Inflammatory macrophage (primary cell): Measurements from ENCODE around the gene GAS6.
A peak's percentile ranks its signal among the peaks of the same experiment; 100 is the strongest.

ENCODE experiments used
- DNase-seq, 2 donors: peaks; one replicate each; pipeline ENCODE4 v3.0.0-alpha.2; 2020 to 2022

The GAS6 gene

DNA sequence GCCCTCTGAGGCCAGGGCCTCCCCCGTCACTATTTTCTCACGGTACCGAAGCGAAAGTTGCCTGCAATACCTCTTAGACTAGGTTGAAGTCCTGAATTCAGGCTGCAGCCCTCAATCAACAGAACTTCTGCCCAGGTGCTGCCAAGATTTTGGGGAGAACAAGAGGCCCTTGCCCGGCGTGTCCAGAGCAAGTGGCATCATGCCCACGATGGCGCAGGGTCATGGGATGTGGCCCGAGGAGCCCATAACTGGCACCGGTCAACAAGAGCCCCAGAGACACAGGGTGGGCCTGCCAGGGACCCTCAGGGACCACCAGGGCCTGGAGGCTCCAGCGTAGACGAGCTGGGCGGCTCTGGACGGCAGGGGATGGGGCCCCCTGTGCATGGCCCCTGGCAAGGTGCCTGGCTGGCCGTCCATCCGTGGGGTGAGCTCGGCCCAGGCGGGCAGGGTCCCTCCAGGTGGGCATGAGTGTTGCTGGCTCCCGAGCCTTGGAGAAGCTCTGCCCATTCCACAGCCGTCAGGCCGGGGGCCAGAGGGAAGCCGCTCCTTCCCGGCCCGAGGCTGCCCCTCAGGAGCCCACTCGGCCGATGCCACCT lies 45.1 kb downstream of the GAS6 start:
- no peak for DNase-seq

DNA sequence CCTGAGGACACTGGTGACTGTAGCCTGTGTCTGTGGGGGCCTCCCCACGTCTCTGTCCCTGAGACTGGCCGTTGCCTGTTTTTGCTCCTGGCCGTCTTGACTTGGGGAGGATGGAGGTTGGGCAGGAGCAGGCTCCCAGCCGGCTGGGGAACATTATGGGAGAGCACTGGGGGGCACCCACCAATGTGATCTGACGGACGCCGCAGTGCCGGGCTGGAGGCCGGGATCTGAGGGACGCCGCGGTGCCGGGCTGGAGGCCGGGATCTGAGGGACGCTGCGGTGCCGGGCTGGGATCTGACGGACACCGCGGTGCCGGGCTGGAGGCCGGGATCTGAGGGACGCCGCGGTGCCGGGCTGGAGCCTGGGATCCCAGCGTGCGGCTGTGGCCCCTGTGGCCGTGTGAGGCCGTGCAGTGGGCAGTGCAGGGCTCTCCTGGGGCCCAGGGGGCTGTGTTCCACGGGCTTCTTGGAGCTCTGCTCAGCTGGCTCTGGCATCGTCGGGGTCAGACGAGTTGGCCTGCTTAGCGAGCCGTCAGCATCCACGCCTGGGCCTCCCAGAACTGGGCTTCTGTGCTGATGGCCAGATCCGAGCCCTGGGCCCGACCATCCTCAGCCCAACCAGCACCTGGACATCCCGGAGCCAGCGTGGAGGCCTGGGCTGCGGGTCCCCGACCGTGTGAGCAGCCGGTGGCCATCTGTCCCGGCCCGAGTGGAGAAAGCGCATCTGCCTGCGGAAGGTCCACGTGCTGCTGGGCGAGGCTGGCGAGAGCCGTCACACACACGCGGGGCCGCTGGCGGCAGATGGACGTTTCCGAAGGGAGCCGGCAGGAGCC lies 45.8 kb downstream of the GAS6 start:
- DNase-seq, result no peak

DNA sequence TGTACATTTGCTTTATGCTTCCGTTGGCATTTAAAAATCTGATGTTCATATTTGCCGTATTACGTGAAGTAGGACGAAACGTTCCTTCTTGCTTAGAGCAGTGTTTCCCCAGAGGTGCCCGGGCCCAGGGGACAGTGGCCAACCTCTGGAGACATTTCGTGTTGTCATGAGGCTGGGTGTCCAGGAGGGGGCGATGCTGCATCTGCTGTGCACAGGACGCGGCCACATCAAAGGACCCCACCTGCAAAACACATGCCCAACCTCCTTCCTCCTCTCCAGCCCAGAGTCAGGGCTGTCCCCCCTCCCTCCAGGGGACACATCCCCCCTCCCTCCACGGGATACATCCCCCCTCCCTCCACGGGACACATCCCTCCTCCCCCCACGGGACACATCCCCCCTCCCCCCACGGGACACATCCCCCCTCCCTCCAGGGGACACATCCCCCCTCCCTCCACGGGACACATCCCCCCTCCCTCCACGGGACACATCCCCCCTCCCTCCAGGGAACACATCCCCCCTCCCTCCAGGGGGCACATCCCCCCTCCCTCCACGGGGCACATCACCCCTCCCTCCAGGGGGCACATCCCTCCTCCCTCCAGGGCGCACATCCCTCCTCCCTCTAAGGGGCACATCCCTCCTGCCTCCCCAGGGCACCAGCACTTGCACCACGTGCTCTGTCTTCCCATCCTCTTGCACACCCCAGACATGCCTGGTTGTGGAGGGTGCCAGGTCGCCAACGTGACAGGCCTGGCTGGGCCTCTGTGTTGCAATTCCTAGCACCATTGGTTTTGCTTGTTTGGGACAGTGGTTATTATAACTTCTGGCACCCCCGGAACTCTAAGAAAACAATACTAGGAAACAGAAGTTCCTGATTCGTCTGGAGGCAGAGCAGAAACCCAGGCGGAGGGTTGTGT lies 46.7 kb downstream of the GAS6 start:
- peak; percentile 13 to 26 for DNase-seq

DNA sequence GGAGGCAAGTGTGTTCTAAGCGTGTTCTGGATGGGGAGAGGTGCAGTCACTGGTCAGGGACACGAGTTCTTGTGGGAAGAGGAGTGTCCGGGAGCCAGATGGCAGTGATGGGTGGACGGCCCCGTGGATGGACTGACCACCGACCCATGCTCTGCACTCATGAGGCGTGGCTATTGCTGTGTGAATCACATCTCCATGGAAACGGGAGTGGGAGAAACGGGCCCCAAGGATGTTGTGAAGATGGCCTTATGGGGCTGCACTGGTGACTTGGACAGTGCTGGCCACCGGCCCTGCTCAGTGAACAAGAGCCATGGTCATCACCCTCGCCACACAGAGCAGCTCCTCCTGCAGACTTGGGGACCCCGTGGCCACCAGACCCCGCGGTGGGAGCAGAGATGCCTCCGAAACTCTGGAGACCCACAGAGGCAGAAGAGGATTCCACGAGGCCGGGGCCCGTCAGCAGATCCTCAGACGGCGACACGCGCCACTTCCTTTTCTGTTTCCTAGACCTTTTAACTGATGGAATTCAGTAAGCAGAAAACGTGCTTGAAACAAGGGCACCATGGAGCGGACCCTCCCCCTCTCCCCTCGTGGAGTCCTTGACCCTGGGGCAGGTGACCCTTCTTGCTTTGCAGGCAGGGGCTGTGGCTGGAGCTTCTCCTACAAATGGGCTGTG lies 47.5 kb downstream of the GAS6 start:
- no peak for DNase-seq

DNA sequence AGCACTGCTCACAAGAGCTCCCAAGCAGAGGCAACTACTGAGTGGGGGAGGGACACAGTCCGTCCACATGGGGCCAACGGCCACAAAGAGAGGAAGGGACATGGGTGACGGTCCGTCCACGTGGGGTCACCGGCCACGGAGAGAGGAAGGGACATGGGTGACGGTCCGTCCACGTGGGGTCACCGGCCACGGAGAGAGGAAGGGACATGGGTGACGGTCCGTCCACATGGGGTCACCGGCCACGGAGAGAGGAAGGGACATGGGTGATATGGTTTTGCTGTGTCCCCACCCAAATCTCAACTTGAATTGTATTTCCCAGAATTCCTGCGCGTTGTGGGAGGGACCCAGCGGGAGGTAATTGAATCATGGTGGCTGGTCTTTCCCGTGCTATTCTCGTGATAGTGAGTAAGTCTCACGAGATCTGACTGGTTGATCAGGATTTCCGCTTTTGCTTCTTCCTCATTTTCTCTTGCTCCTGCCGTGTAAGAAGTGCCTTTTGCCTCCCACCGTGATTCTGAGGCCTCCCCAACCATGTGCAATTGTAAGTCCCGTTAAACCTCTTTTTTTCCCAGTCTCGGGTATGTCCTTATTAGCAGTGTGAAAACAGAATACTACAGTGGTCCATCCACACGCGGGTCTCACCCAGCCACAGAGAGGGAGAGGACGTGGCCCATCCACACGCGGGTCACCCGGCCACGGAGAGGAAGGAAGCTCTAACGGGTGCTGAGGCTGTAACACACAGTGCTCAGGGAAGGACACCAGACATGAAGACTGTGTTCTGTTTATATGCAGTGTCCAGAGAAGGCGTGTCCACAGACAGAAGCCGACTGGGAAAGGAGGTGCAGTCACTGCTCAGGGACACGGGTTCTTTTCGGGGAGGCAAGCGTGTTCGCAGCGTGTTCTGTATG lies 48.5 kb downstream of the GAS6 start:
- peak; percentile 88 to 89 for DNase-seq

DNA sequence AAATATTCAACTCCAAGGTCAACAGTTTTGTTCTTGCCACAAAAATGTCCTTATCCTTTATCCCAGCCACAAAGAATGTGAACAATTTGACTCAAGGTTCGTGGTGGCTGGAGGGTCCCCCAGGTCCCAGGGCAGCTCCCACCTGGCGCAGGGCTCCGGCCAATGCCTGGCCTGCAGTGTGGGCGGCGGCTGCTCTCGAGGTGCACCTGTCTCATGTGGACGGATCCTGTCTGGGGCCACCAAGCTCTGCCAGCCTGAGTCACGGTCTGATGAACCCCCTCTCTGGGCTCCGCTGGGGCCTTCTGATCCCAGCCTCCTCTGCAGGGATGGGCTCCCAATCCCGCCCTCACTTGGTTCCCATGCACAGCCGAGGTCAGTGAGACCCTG lies 49.4 kb downstream of the GAS6 start:
- DNase-seq, result no peak

DNA sequence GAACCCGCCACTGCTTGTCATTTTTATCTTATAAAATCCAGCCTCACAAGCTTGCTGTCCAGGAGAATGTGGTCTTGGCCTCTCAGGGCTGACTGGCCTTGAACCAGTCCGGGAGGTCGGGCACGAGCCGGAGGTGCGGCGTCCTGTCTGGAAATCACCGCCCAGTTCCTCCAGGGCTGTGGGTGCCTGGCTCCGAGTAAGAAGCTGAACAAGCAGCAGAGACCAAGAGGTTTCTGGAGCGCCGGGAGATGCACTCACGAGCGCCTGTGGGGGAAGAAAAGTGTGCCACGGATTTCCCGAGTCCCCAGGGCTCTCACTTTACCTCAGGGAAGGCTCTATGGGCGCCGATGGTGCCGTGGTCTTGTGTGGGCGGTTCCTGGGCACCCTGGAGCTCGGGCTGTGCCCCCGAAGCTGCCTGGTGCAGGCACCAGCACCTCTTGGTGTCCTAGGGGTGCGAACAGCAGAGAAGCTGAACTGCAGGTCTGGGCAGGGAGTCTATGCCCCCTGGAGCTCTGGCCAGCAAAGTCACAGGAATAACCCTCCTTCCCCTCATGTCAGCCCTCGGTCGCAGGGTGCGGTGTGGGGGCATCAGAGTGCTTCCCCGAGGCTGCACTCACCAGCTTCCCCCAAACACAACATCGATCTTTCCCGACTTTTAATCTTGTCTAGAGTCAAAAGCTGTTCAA lies 50.0 kb downstream of the GAS6 start:
- no peak for DNase-seq

DNA sequence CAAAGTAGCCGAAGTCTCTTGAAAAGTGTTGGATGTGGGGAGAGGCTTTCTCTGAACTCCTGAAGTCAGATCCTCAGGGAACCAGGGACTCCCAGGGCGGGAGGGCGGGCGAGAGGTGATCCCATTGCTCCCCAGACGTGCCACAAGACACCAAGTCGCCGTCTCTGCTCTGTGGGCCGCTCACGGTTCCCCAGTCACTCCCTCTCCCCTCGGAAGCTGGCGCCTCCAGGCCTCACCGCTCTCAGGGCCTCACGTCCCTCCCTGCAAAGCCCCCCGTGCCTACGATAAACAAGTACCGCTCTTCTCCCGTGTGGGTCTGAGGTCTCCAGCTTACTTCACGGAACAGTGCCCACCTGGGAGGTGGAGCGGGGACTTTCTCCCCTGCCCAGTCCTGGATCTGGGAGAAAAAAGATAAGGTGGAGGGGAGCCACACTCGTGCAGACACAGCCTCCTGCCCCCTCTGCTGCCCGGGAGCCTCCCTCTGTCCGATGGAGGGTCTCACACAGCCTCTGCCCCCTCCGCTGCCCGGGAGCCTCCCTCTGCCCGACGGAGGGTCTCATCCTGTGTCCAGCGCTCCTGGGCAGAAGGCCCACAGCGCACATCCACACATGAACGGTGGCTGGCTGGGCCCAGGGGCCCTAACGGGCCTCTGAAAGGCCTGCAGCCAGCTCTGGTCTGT lies 50.7 kb downstream of the GAS6 start:
- no peak for DNase-seq

DNA sequence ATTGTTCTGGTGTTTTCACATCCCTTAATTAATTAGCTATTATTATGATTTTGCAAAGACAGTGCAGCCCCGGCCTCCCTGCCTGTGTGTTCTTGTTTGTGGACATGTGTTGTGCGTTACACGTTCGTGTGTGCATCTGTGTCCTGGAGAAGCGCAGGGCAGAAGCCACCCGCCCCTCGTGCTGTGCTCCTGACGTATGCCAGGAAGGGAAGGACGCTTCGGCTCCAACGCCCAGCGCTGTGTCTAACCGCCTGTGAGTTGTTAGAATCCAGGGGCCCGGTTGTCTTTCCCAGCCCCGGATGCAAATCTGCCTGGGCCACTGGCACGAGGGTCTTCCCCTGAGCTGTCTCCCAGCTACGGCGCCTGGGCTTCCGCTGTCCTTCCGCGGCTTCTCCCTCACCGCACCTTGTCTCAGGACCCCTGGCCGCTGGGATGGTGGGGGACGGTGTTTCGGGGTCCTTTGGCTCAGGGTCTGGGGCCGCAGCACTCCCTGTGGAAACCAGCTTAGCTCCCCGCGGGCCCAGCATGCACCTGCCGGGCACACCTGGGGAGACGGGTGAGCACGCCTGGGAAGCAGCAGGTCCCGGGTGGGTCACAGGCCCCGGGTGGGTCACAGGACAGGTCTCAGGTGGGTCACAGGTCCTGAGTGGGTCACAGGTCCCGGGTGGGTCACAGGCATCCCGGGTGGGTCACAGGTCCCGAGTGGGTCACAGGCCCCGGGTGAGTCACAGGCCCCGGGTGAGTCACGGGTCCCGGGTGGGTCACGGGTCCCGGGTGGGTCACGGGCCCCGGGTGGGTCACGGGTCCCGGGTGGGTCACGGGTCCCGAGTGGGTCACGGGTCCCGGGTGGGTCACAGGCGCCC lies 51.5 kb downstream of the GAS6 start:
- no peak for DNase-seq

DNA sequence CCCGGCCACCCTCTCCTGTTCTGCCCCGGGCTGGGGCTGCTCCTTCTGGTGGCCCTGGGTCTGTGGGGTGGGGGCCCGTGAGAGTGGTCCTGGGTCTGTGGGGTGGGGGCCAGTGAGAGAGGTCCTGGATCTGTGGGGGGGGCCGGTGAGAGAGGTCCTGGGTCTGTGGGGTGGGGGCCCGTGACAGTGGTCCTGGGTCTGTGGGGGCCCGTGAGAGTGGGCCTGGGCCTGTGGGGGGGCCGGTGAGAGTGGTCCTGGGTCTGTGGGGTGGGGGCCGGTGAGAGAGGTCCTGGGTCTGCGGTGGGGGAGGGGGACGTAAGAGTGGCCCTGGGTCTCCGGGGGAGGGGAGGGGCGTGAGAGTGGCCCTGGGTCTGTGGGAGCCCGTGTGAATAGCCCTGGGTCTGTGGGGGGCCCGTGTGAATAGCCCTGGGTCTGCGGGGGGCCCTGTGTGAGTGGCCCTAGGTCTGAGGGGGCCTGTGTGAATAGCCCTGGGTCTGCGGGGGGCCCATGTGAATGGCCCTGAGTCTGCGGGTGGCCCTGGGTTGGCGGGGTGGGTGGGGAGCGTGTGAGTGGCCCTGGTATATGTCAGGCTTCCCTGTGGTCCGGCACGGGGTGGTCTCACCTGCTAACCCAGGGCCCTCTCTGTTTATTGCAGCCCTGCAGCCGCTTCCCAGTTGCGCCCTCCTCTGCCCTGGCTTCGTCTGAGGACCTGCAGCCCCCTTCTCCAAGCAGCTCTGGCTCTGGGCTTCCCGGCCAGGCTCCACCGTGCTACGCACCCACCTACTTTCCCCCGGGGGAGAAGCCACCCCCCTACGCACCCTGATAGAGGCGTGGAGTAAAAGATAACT lies 52.6 kb downstream of the GAS6 start:
- no peak for DNase-seq

DNA sequence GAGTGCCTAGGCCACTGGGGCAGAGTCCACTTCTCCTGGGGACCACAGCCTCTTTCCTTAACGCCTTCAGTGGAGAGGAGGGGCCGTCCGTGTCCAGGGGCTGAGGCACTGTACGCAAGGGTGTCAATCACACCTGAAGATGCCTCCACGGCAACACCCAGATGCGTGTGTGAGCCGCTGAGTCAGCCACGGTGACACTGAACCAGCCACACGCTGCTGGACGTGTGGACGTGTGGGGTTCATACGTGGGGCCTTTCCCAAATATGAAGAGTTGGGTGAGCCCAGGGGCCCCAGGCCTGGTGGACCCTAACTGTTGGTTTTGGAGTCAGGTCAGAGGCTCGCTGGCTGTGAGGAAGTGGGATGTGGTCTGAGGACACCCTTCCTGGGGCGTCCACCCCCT lies 53.2 kb downstream of the GAS6 start:
- DNase-seq, result no peak

DNA sequence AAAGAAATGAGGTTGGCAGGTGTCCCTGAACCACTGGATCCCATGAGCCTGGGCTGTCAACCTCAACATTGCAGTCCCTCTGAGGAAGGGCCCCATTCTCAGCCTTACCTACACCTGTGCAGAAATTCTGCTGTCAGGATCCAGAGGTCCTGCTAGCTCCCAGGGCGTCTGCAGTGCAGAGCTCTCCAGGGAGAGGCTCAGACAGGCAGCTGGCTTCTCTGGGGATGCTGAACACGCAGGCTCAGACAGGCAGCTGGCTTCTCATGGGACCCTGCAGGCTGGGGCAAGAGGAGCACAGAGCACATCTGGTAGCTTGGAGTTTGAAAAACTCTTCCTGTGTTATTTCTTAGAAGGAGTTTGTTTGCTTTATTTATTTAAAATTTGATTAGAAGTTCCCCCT lies 53.9 kb downstream of the GAS6 start:
- no peak for DNase-seq

DNA sequence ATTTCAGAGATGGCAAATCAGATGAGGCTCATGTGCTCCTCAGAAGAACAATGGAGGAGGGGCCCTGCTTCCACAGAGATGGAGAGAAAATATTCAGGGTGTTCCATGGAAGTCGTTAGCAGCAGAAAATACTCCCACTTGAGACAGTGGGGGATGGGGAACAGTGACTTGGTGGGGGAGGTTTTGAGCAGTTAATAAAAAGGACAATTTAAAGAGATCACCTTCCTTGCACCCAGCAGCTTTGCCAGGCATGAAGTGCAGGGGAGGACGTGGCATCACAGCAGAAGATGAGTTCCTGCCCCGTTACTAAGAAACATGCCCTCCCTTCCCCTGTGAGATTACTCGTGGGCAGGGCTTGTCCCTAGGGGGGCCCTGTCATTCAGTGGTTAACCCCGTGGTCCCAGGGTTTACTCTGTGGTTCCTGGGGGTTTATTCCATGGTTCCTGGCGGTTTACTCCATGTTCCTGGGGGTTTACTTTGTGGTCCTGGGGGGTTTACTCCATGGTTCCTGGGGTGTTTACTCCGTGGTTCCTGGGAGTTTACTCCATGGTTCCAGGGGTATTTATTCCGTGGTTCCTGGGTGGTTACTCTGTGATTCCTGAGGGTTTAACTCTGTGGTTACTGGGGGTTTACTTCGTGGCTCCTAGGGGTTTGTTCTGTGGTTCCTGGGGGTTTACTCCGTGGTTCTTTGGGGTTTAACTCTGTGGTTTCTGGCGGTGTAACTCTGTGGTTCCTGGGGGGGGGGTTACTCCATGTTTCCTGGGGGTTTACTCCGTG lies 55.6 kb downstream of the GAS6 start:
- DNase-seq, result no peak

DNA sequence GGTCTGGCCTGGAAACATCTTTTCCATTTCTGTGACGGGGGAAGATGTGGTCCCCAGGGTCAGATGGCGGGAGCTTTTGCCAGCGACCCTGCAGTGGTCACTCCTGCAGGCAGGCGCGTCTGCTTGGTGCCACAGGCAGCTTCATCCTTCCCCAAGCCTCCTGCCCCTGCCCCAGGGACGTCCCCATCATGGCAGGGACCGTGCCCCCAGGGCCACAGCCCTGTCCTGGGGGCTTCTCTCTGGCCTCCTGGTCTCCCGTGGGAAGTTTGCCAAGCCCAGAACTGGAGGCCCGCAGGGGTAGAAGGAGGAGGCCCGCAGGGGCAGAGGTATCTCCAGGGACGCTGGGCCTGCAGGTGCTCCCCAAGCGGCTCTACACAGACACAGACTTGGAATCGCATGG lies 57.4 kb downstream of the GAS6 start:
- DNase-seq, result no peak

DNA sequence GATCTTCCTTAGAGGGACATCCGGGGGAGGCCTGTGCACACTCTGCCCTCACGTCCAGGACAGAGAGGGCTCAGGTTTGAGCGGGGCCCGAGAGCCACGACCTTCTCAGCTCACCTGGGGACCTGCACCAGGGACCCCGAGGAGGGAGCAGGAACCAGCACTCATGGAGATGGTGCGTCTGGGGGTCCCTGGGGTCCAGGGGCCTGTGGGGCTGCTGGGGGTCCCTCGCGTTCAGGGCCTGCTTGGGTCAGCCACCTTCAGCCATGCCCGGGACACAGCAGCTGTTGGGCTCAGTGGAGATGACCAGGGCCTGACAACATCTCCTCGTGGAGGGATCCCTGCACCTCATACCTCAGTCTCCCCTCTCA lies 57.8 kb downstream of the GAS6 start:
- DNase-seq, result no peak

DNA sequence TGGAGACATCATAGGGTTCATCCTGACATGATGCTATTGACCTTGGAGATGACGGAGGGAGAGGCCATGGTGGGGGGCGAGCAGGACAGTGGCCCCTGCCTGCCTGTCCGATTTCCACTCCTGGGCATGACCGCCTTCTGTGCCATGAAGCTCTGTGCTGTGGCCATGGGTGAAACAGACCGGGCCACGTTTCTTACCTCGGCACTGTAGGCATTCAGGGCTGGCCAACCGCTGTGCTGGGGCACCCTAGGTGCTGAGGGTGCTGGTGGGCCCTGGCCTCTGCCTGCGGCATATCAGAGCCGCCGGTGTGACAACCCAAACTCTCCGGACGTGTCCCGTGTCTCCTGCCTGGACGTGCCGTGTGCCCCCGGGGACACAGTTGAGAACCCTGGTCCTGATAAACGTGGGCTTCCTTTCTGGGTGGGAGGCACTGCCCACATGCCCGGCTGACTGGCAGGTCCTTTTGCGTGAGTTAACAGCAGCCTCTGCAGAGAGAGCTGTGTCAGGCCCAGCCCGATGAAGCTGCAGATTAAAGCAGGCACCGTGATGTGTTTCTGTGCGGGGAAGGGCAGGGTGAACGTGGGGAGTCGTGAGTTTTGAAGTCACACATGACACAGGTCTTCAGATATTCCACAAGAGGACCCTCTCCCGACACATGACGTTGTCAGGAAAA lies 58.3 kb downstream of the GAS6 start:
- DNase-seq, result no peak
